Head of caudate nucleus (tissue), 42 donors: ENCODE results near the gene EPHB6.

Source experiments
- DNase-seq, 42 donors: peaks; one replicate each; pipeline versions ENCODE4 v3.0.0 to v3.0.0-alpha.2; 2020 to 2021; ENCODE audit warnings: mixed read lengths in 7 of 42
- intact Hi-C: fragments of 100-400 bp; cut with DNase I; formaldehyde crosslinking; loops from one replicate; pipeline ENCODE4 v1.15.0; 2022

Gene EPHB6

DNA sequence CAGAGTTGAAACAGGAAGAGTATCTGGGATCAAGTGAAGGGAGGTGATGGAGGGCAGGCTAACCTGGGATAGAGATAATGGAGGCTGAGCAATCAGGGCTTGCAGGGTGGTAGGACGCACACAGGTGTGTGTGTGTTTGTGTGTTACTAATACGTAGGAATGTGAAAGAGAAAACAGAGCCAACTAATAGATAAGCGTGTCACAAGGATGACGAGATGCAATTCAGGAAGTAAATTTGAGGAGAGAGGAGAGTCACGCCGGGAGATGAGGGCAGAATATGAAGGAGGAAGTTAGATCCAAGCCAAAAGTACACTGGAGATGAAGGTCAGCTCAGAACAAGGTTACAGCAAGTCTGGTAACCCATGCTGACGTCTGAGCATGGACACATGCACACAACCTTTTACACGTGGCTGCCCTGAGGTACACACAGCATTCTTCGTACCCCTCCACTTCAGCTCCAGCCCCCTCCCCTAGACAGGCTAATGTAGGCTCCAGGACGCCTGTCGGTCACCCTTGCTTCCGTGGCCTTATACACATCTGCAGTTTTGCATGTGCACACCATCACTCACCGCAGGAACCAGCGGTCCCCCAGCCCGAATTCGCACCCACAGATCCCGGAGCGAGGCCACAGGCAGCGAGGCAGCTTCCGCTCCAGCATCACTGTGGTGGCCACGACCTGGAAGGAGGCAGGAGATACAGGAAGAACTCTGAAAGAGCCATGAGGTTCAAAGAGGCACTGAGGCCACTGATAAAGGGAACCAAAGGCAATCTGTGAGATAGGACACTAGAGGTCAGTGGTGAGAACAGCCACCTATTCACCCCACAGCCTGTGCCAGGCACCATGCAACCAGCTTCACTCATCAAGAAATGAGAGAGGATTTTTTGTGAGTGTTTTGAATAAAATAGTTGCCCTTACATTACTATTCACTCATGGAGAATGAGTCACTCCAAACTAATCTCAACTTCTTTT lies 54.3 kb downstream of the EPHB6 start:
- intact Hi-C loops, result no loop called here
- peak in 11 of 42 donors; percentile 11 to 39 (median 16) for DNase-seq

DNA sequence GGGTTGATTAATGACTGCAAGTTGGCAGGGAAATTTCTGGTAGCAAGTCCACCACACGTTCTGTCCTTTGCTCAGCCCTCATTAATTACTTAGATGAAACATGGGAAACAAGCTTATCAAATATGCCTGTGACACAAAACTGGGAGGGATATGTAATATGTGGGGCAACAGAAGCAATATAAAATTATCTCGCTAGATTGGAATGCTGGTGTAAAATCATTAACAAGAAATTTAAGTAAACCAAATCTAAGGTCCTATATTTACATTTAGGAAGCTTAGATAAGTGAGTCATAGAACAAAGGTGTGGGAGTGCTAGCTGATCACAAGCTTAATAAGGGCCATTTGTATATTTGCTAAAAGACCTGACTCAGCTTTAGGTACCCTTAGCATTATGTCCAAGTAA lies 55.2 kb downstream of the EPHB6 start:
- DNase-seq, result no peak
- intact Hi-C loops, result no loop called here

DNA sequence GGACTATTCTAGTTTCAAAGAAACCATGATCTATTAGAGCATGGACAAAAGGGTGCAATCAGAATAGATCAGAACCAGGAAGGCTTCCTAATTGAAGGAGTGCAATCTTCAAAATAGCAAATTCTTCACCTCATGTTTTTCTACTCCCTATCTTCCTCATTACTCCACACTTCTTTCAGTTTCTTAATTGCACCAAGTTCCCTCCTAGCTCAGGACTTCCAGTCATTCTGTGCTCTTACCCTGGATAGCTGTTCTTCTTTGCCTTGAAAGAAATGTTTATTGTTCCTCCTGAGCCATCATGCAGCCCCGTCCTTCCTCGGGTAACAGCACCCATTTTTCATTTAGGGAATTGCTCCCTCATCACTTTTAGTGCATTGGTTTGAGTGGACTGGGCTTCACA lies 55.6 kb downstream of the EPHB6 start:
- DNase-seq, result no peak
- intact Hi-C loops, result no loop called here

DNA sequence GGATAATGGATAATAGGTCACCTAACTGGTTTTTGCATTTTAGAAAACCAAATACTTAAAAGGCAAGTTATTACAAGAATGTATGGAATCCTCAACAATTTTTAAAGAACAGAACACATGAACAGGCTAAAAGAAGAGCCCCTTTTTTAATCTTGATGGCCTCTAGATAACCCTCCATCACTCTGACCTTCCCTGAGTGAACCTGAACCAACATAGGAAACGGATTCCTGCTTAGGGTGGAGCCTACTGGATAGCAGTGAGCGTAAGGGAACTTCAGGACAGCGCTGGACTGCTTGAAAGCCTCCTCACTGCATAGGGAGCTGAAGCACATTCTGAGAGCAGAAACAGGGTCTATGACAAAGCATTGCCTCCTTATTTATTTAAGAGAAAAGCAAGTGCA lies 58.2 kb downstream of the EPHB6 start:
- DNase-seq, result no peak
- intact Hi-C loops, result no loop called here

DNA sequence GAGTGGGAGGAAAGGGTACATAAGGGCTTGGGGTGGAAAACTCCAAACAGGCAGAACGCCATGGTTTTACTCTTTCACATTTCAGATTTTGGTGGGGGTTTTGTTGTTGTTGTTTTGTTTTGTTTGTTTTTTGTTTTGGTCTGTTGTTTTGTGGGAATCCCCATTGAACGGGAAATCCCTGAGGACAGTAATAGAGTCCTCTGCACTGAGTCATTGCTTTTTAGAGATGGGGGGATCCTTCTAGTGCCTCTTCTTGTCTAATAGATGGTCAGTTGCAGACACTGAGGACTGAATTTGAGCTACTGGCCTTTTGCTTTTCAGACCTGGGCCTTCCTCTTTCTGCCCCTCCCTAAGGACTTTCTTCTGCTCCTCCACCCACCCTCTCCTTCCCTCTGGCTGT lies 58.7 kb downstream of the EPHB6 start:
- DNase-seq, result no peak
- intact Hi-C loops, result no loop called here

DNA sequence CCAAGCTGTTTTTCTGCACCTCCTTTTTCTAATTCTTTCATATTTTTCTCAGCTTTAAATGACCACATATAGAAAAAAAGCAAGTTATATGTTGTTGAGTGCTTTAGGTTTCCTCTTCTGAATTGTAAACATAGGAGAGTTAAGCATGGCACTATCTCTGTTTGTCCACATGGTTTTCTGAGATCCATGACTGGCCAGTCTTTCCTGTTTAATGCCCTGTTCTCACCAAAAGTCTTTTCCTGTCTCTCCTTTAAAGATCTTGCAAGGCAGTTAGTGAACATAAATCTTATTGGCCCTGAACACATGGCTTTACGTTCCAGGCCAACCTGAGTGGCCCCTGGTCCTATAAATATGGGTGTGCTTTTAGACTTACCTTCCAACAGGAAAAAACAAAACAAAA lies 59.2 kb downstream of the EPHB6 start:
- intact Hi-C loops, result no loop called here

DNA sequence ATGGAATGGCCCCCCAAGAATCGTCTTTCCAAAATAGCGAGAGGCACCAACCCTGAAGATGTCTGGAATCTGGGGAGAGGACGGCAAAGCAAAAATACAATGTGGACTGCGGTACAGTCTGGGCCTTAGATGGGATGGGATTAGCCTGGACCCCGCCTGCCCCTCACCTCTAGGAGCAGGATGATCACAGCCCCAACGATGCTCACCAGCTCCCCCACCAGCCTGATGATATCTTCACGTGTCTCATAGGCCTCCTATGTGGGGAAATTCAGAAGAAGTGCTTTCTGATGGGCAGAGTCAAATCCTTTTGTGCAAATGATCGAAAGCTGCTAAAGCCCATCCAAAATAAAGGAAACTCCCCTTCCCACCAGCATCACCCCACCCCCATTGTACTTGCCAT lies 60.4 kb downstream of the EPHB6 start:
- intact Hi-C loops, result no loop called here
- no peak for DNase-seq

More for the DNA sequence above, 59.2 kb downstream of the EPHB6 start:
- DNase-seq, result no peak

DNA sequence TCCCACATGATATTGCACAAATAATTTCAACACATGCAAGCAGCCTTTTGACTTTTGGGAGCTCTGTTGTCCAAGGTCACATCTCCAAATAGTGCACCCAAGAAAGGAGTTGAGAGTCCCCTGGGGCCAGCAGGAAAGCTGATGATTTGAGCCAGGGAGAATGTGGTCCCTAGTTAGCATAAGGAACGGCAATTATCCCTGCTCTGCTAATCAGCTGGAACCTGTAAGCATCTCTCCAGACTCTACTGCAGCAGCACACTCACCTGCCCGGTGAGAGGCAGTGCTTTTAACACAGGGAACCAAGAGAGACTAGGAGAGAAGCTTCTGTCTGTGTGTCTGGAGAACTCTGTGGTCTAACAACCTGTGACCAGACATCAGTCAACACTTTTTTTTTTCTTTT lies 61.6 kb downstream of the EPHB6 start:
- no peak for DNase-seq
- intact Hi-C loops, result no loop called here

DNA sequence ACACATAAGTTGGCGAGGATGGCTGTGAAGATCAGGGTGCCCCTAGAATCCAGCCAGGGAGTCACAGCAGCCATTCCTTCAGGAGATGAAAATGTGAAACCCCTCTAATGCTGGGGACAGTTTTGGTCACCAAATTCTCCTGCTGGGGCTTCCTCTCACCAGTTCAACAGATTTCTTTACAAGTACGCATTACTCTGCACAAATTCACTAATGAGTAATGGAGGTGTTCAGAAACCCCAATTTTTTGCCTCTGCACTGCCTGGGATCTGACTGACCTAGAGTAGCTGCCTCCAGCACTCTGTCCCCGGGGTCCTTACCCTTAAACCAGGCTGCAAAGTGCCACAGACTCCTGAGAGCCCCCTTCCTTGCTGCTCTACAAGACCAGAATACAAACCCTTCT lies 62.6 kb downstream of the EPHB6 start:
- no peak for DNase-seq
- intact Hi-C loops, result no loop called here

DNA sequence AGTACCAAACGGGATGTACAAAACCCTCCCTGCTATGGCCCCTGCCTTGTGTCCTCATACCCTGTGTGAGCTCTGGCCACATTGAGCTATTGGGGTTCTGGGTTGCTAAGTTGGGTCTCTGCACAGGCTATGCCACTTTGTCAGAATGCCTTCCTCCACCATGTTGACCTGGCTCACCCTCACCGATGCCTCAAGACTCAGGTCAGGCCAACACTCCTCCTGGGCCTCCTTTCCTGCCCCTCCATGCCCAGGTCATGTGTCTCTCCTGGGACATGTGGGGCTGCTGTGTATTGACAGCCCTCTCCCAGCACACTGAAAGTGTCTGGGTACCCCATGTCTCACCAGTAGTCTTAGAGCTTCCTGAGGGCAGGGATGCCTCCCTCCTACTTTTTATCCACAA lies 64.0 kb downstream of the EPHB6 start:
- DNase-seq, result no peak
- intact Hi-C loops, result no loop called here

DNA sequence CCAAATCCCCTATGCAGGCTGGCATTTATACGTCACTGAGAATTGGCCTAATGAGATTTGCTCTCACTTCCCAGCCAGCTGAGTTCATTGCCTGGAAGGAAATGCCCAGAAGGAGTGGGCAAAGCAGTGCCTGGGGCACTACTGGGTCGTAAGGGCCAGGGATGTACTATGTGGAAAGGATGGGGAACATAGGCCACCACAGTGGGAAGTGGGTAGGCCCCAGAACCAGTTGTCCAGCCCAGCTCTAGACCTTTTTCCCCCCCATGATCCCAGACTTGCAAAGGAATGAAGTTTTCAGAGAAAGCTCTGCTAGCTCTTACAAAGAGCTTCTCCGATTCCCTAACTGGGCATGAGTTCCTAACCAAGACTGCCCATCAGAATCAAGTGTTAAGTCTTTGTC lies 64.8 kb downstream of the EPHB6 start:
- intact Hi-C loops, result no loop called here
- no peak for DNase-seq
